ENCODE results near the gene NOTUM.

DNA sequence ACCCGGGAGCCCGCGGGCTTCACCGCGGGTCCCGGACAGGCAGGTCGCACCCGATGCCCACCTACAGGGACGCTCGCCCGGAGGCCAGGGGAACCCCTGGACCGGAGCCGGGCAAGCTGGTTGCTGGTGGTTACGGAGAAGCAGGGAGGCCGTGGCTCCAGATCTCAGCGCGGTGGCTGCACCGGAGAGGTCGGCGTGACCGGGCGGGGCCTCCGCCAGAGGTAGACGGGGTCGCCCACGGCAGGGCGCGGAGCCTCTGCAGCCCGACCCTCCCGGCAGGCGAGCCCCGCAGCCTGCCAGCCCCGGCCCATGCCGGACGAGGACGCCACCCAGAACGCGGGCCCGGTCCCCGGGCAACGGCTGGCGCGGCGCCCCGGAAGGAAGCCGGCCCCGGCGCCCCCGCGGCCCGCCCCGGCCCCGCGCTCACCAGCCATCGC is 50.1 kb downstream of the NOTUM start:
- TF ChIP-seq POLR2A (IDR thresholded peaks at IDR 0.05), result no peak
- no peak for TF ChIP-seq POLR2AphosphoS5 (IDR thresholded peaks at IDR 0.05)
- TF ChIP-seq EP300 (IDR thresholded peaks at IDR 0.05), result no peak
